ENCODE results near the gene LHFPL6. TPM values are rescaled to one million over a fixed set of nuclear protein-coding genes. Genes with fewer than 3 reads are reported as not detected.

LHFPL6 gene
- total RNA-seq, 3 donors from 2014 or later (not counting 1 experiment from before 2014, with no cell fraction given), result not detected

DNA sequence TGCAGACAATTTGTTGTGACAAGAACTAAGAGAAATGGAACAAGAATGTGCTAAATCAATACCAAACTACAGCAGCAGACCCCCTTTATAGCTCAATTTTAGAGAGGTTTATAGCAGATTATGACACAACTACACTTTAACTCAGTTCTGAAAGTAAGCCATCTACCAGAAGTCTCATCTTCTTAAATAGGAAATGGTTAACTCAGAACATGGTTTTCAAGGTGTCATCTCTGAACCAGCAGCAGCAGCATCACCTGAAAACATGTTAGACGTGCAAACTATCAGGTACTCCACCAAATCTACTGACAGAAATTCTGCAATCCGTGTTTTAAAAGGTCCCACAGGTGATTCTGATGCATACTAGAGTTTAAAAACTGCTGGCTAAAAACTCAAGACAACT, 6.8 kb downstream of the LHFPL6 start:
- Histone ChIP-seq H3K27ac (ENCODE audit: low read length) (no peak overlapping the region), H3K36me3 (ENCODE audit: control insufficient read depth, insufficient read depth, low read length) (no peaks in the 10 kb centered on the region)

DNA sequence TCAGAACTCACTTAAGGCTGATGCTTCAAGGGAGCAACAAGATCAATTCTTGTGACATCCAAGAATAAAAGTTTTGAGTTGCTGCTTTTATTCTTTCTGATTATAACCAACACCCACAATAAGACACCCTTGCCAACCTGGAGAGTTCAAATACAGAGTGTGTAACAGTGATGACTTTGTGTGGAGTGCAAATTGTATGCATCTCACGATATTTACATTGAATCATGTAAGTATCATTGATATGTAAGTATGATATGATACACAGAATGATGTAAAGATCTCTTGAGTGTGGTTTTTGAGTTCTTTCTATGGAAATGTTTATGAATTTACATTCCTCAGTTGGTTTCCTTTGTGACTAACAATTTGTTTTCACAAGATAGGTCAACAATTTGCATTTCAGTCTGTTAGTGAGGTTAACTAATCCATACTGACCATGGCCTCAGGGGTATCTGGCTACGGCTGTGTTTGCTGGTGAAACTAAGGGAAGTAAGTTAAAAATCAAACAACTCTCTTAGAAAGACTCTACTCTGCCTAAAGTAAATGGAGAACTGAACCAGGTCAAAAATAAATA, 12.4 kb downstream of the LHFPL6 start:
- intact Hi-C loops (cut with micrococcal nuclease), result no loop called here
- Mint-ChIP-seq H3K27ac (no peak overlapping the region), H3K27me3 (ENCODE audit: low read depth in 2 of 2) (peaks cover 0 to 3% of the 10 kb centered on the region in 2 donors), H3K4me1 (no peaks in the 10 kb centered on the region), H3K9me3 (no peaks in the 10 kb centered on the region), H3K4me3 (no peak overlapping the region), H3K36me3 (no peaks in the 10 kb centered on the region)
- no peaks in the 10 kb centered on the region for H3K27me3 ChIP-seq (ENCODE audit: control insufficient read depth, insufficient read depth, low read length)
- TF ChIP-seq, protein P1, sequence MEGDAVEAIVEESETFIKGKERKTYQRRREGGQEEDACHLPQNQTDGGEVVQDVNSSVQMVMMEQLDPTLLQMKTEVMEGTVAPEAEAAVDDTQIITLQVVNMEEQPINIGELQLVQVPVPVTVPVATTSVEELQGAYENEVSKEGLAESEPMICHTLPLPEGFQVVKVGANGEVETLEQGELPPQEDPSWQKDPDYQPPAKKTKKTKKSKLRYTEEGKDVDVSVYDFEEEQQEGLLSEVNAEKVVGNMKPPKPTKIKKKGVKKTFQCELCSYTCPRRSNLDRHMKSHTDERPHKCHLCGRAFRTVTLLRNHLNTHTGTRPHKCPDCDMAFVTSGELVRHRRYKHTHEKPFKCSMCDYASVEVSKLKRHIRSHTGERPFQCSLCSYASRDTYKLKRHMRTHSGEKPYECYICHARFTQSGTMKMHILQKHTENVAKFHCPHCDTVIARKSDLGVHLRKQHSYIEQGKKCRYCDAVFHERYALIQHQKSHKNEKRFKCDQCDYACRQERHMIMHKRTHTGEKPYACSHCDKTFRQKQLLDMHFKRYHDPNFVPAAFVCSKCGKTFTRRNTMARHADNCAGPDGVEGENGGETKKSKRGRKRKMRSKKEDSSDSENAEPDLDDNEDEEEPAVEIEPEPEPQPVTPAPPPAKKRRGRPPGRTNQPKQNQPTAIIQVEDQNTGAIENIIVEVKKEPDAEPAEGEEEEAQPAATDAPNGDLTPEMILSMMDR (IDR thresholded peaks at IDR 0.05), result no peak
- WGBS (ENCODE audit: insufficient coverage), result 94% methylated on average over 1 of the region's 2 CpGs
- ATAC-seq (no peak), DNase-seq (no peak)
- no peaks in the 10 kb centered on the region for H3K4me1 ChIP-seq (ENCODE audit: control insufficient read depth, insufficient read depth, low read length)
- no peak overlapping the region for H3K4me3 ChIP-seq (ENCODE audit: low read length)
- H3K36me3 ChIP-seq (ENCODE audit: control insufficient read depth, insufficient read depth, low read length), result no peaks in the 10 kb centered on the region
- H3K9me3 ChIP-seq (ENCODE audit: control insufficient read depth, insufficient read depth, low read length), result no peaks in the 10 kb centered on the region
- H3K27ac ChIP-seq (ENCODE audit: low read length), result no peak overlapping the region

More for the DNA sequence above, 6.8 kb downstream of the LHFPL6 start:
- Mint-ChIP-seq H3K27me3 (ENCODE audit: low read depth in 2 of 2) (peaks cover 12 to 23% of the 10 kb centered on the region in 2 donors), H3K4me1 (no peaks in the 10 kb centered on the region), H3K27ac (no peak overlapping the region), H3K36me3 (no peaks in the 10 kb centered on the region), H3K4me3 (no peak overlapping the region), H3K9me3 (no peaks in the 10 kb centered on the region)
- Histone ChIP-seq H3K9me3 (ENCODE audit: control insufficient read depth, insufficient read depth, low read length) (no peaks in the 10 kb centered on the region), H3K4me3 (ENCODE audit: low read length) (no peak overlapping the region), H3K27me3 (ENCODE audit: control insufficient read depth, insufficient read depth, low read length) (no peaks in the 10 kb centered on the region), H3K4me1 (ENCODE audit: control insufficient read depth, insufficient read depth, low read length) (no peaks in the 10 kb centered on the region)
- TF ChIP-seq, protein P1 (IDR thresholded peaks at IDR 0.05), result no peak
- no peak for DNase-seq
- no peak for ATAC-seq
- WGBS (ENCODE audit: insufficient coverage), result 88% methylated on average over 2 of the region's 2 CpGs
- intact Hi-C loops (cut with micrococcal nuclease), result no loop called here

DNA sequence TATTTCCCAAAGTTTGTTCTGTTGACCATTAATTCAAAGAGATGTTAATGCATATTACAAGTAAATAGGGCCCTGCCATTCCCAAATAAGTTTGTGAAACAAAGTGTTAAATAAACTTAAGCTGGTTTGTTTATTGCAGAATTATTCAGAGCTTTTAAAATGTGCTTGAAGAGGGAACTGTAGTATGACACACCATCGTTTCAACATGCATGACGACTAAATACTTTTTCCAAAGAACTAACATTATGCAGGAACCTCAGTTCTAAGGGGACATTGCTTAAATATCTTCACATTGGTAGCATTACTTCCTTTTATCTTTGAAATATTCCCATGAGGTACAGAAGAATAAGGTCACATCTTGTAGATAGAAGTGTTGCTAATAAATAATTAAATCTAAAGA, 14.6 kb downstream of the LHFPL6 start:
- no peaks in the 10 kb centered on the region for H3K36me3 Mint-ChIP-seq
- TF ChIP-seq, protein P1 (IDR thresholded peaks at IDR 0.05), result no peak
- H3K36me3 ChIP-seq (ENCODE audit: control insufficient read depth, insufficient read depth, low read length), result no peaks in the 10 kb centered on the region
- ATAC-seq (no peak), DNase-seq (no peak)
- no peaks in the 10 kb centered on the region for H3K4me1 Mint-ChIP-seq
- H3K27me3 ChIP-seq (ENCODE audit: control insufficient read depth, insufficient read depth, low read length), result no peaks in the 10 kb centered on the region
- no peak overlapping the region for H3K27ac Mint-ChIP-seq
- no peak overlapping the region for H3K4me3 Mint-ChIP-seq
- peaks cover 0 to 5% of the 10 kb centered on the region in 2 donors for H3K27me3 Mint-ChIP-seq (ENCODE audit: low read depth in 2 of 2)
- no peaks in the 10 kb centered on the region for H3K9me3 Mint-ChIP-seq
- no peak overlapping the region for H3K4me3 ChIP-seq (ENCODE audit: low read length)
- WGBS (ENCODE audit: insufficient coverage), result 80% methylated on average over 2 of the region's 2 CpGs
- H3K4me1 ChIP-seq (ENCODE audit: control insufficient read depth, insufficient read depth, low read length), result no peaks in the 10 kb centered on the region
- H3K27ac ChIP-seq (ENCODE audit: low read length), result no peak overlapping the region
- H3K9me3 ChIP-seq (ENCODE audit: control insufficient read depth, insufficient read depth, low read length), result no peaks in the 10 kb centered on the region
- intact Hi-C loops (cut with micrococcal nuclease), result no loop called here

DNA sequence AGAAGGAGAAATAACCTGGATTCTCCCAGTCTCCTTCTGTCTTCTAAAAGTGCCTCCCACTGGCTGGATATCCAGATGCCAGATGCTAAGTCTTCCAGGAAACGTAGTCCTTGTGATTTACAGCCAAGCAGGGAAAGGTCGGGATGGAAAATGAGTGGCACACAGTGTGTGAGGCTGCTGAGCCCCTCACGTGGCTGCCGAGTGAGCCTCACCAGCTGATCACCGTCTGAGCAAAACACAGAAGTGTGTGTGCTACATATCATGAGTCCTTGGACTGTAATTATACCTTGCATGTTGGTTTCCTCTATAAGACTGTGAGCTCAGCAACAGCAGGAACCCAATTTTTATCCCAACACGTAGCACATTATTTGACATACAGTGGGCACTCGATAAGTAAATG, 15.1 kb downstream of the LHFPL6 start:
- H3K27me3 Mint-ChIP-seq (ENCODE audit: low read depth in 2 of 2), result peaks cover 0 to 5% of the 10 kb centered on the region in 2 donors
- no peak for DNase-seq
- Histone ChIP-seq H3K9me3 (ENCODE audit: control insufficient read depth, insufficient read depth, low read length) (no peaks in the 10 kb centered on the region), H3K4me3 (ENCODE audit: low read length) (no peak overlapping the region), H3K27me3 (ENCODE audit: control insufficient read depth, insufficient read depth, low read length) (no peaks in the 10 kb centered on the region), H3K27ac (ENCODE audit: low read length) (no peak overlapping the region), H3K4me1 (ENCODE audit: control insufficient read depth, insufficient read depth, low read length) (no peaks in the 10 kb centered on the region), H3K36me3 (ENCODE audit: control insufficient read depth, insufficient read depth, low read length) (no peaks in the 10 kb centered on the region)
- no peak overlapping the region for H3K27ac Mint-ChIP-seq
- H3K36me3 Mint-ChIP-seq, result no peaks in the 10 kb centered on the region
- H3K9me3 Mint-ChIP-seq, result no peaks in the 10 kb centered on the region
- no peaks in the 10 kb centered on the region for H3K4me1 Mint-ChIP-seq
- intact Hi-C loops (cut with micrococcal nuclease), result no loop called here
- ATAC-seq, result no peak
- H3K4me3 Mint-ChIP-seq, result no peak overlapping the region
- 91% methylated on average over 7 of the region's 7 CpGs for WGBS (ENCODE audit: insufficient coverage)
- TF ChIP-seq, protein P1 (IDR thresholded peaks at IDR 0.05), result no peak

Data from natural killer cell (primary cell).